ENCODE results near the gene CD151.

The CD151 gene

GRCh38 chr11:832529-833113 is at the start of gene CD151:
CD151 (plus strand) TSS chr11:832952; CDS start chr11:836070, 3,118 bp downstream.
- DNase-seq = no peak

GRCh38 chr11:783581-784015 is 49.2 kb upstream of the CD151 start:
- no peak for DNase-seq

GRCh38 chr11:786235-787083 is 46.3 kb upstream of the CD151 start:
- no peak for DNase-seq

- no peak for DNase-seq
Observed at GRCh38 chr11:787084-787675, 45.6 kb upstream of the CD151 start.

- DNase-seq = no peak
Observed at GRCh38 chr11:788009-788640, 44.6 kb upstream of the CD151 start.

GRCh38 chr11:788953-789940 is 43.5 kb upstream of the CD151 start:
- DNase-seq = no peak

DNA sequence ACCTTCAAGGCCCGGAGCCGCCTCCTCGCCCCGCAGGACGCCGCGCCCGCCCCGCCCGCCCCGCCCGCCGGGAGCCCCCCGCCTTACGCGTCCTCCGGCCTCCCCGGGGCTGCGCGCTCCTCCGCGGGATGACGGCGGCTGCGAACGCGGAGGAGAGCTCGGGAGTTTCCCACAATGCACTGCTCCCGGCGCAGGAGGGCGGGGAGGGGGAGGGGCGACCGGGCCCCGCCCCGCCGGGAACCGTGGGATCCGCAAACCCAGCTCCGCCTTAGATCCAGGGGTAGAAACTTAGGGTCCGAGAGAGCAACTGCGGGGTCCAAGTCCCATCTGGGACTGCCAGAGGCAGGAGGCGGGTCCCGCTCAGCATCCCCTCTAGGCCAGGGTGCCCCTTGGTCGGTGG is 42.8 kb upstream of the CD151 start, which contains the start of gene CEND1:
CEND1 (minus strand) TSS at position 148 of the 400 bp plus-strand sequence. CDS start 1,514 bp downstream, outside the sequence.
- DNase-seq = no peak

DNA sequence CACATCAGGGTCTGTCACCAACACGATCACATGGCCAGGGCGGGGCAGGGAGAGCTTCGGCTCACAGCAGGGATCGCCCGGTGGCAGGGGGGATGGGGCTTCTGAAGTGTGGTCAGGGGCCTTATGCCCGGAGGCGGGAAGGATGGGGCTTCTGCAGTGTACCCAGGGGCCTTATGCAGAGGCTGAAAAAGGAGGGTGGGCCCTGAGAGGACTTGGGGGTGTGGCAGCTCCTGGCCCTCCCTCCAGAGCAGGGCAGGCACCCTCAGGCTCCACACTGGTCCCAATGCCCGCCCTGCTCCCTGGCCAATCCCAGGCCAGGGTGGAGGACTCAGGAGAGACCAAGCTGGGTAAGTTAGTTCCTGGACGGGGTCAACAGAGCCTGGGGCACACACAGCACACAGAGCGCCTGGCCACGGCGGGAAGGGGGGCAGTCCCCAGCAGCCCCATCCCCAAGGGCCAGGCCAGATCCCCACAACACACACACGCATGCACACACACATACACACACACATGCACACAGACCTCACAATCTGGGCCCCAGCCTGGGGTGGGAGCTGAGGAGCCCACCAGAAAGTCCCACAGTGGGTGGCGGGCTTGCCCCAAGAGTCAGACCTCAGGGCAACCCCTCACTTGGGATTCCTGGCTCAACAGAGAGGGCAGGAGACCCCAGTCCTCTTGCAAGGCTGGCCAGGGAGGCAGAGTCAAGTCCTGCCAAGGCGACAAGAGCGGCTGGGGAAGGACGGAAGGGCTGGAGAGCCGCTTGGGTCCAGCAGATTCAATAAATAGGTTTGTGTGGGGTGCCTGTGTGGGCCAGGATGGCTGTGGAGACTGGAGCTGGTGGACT is 41.8 kb upstream of the CD151 start:
- no peak for DNase-seq

DNA sequence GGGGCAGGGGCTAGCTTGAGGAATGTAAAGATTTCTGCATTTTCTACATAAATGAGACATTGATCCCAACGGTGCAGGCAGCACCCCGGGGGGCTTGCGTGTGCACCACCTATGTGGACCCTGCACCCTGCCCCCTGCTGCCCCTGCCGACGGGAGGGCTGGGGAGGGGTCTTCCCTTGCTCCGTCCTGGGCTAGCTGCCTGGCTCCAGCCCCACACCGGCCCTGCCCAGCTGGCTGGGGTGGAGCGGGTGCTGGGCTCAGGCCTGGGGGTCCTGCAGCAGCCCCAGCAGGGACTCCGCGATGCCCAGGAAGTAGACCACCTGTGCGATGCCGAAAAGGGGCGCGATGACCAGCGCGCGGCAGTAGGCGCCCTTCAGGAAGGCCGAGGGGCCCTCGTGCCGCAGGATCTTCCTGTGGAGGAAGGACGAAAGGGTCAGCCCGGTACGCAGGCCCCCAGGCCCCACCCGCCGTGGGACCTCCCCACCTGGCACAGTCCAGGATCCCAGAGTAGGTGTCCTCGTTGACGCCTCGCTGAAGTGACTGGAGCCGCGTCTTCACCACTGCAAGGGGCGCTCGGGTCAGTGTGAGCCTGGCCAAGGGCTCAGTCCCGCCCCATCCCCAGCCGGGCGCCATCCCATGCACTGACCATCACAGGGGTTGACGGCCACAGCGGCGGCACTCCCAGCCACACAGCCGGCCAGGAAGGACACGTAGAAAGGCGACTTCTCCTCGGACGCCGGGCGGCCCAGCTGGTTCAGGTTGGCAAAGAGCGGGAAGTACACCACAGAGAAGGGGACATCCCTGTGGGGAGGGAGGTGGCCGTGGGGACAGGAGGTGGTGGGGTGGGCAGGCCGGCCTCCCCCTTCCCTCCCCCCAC is 40.9 kb upstream of the CD151 start:
- DNase-seq = no peak

DNA sequence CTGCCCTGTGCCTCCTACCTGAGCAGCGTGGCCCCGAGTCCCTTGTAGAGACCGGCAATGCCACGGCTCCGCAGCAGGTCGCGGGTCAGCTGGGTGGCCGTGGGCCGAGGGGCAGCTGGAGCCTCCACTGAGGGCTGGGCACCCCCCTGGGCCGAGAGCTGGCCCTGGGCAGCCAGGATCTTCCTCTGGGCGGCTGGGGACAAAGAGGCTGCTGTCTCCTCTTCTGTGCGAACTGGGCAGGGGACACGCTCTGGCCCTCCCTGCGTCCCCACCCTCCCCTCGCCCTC is 40.3 kb upstream of the CD151 start:
- no peak for DNase-seq

DNA sequence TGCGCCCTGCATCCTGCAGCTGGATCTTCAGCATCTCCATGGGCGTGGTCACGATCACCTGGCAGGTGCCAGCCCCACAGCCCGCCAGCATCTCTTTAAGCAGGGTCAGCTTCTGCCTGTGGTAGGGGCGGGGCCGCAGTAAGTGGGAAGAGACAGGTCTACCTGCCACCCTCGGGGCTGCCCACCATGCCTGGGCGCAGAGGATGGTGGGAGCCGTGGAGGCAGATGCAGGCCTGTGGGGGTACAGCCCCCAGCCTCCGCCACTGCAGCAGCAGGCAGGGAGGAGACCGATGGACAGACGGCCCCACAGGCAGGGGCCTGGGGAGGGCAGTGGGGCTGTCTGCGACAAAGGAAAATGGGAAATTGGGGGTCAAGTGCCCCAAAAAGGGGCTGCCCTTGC is 39.9 kb upstream of the CD151 start:
- DNase-seq = no peak

DNA sequence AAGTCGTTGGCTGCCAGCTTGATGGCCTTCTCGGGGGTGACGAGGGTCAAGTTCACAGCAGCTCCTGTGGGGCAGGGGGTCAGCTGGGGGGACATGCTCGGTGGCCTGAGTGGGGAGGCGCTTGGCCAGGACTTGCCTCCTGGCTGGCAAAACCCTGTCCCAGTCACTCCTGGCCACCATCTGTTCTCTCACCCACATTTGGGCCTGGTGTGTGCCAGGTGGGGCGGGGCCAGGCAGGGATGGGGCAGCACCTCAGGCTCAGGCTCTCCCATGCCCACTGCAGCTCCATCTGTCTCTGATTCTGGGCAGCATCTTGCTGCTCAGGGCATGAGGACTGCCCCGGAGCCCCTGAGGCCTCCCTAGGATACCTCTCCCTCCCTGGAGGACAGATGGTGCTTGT is 39.2 kb upstream of the CD151 start:
- no peak for DNase-seq

DNA sequence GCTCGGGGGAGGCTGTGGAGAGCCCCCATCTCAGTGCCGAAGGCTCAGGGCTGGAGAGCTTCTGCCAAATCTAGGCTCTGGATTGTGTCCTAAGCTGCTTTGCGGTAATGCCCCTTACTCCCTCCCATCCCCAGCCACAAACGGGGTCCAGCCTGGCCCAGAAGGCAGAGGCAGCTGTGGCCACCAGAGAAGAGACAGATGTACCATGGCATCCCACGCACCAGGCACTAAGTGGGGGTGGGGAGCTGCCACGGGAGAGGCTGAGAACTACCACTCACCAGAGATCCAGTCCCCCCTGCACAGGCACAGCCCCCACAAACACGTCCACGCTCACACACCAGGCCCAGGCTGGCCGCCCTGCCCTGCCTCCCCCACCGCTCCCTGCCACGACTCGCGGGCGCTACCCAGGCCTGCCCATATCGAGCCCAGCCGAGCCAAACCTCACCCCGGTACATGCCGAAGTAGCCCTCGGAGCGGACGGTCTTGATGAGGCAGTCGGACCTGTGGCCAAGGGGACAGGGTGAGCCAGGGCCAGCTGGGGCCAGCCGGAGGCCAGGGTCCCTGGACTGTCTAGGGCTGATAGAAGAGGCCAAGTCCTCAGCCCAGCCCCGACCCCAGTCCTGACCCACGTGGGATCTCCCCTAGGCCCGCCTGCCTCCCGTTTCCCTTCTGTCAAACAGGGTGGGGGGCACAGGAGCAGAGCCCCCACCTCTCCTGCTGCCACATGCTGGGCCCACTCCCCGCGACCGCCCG is 38.6 kb upstream of the CD151 start:
- DNase-seq = no peak

- no peak for DNase-seq
Observed at GRCh38 chr11:794766-795633, 37.8 kb upstream of the CD151 start.

DNA sequence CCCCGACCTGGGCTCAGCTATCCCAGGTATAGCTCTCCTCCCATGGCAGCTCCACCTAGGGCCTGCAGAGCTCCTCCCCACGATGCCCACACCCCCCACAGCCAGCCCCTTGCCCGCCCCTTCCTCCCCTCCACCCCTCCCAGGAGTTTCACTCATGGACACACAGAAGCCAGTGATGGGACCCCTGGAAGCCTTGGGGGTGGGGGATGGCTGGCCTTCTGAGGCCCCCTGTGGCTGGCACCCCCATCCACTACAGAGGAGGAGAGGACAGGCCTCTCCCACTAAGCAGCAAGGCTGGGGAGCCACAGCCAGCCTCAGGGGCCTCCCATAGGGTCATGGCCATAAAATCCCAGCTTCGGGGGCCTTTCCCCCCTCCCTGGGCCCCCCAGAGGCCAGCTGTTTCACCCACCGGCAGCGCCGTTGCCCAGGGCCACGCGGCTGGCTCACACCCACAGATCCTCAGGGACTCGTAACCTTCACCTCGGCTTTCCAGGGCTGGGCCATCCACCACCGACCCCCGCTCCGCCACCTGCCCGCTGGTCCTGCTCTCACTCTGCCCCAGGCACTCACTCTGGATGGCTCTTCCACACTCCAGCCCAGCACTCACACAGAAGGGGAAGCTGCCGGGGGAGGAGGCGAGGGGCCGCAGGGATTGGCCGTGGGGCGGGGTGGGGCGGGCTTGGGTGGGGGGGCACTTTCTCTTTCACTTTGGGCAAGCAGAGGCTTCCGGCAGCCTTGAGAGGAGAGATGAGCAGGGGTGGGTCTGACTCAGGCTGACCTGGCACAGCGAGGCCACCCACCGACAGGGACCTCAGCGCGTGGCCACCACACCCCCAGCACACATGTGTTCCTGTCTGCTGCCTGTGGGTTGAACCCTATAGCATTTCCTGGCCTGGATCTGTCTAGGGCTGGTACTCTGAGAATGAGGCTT is 36.9 kb upstream of the CD151 start:
- DNase-seq = peak; percentile 90

GRCh38 chr11:796565-797295 is 36.0 kb upstream of the CD151 start:
- no peak for DNase-seq
